Neural progenitor cell (in vitro differentiated cells): ENCODE measurements around the gene TAOK1. TPM values are rescaled to one million over a fixed set of nuclear protein-coding genes. Genes with fewer than 3 reads are reported as not detected.
A peak's percentile ranks its signal among the peaks of the same experiment; 100 is the strongest.

Source experiments
- DNase-seq: peaks from one replicate; pipeline ENCODE4 v3.0.0-alpha.2; 2016; ENCODE audit warnings: low spot score
- H2AFZ ChIP-seq: fragments of 200-600 bp; sonication (generic); replicated peaks from 2 replicates; pipeline ENCODE4 v1.6.1; 2016; ENCODE audit warnings: antibody characterized with exemption
- H3F3A ChIP-seq: fragments of 200-600 bp; sonication (generic); 2 replicates; pipeline ENCODE4 v1.6.1; 2016; ENCODE audit warnings: antibody characterized with exemption, low read depth
- H3K27ac ChIP-seq: fragments of 200-600 bp; sonication (generic); 2 replicates; pipeline ENCODE4 v1.5.1; 2016; ENCODE audit warnings: mild to moderate bottlenecking
- H3K27me3 ChIP-seq: fragments of 200-600 bp; sonication (generic); 2 replicates; pipeline ENCODE4 v1.6.1; 2016; ENCODE audit warnings: mild to moderate bottlenecking, moderate library complexity
- H3K36me3 ChIP-seq: fragments of 200-600 bp; sonication (generic); 2 replicates; pipeline ENCODE4 v1.5.1; 2016
- H3K4me1 ChIP-seq: fragments of 200-600 bp; sonication (generic); 2 replicates; pipeline ENCODE4 v1.6.1; 2016; ENCODE audit warnings: mixed run types
- H3K4me2 ChIP-seq: fragments of 200-600 bp; sonication (generic); 2 replicates; pipeline ENCODE4 v1.6.1; 2016
- H3K4me3 ChIP-seq: fragments of 200-600 bp; sonication (generic); 2 replicates; pipeline ENCODE4 v1.5.1; 2016
- H3K79me2 ChIP-seq: fragments of 200-600 bp; sonication (generic); 2 replicates; pipeline ENCODE4 v1.6.1; 2016; ENCODE audit warnings: low read depth
- H3K9ac ChIP-seq: fragments of 200-600 bp; sonication (generic); 2 replicates; pipeline ENCODE4 v1.6.1; 2016
- H3K9me3 ChIP-seq: fragments of 200-600 bp; sonication (generic); 2 replicates; pipeline ENCODE4 v1.5.1; 2016; ENCODE audit warnings: low read depth
- H4K20me1 ChIP-seq: fragments of 200-600 bp; sonication (generic); 2 replicates; pipeline ENCODE4 v1.6.1; 2016; ENCODE audit warnings: low read depth
- H3K27ac Mint-ChIP-seq: 3 replicates; pipeline ENCODE4 v1.8.0; 2021; ENCODE audit warnings: mixed read lengths
- H3K27me3 Mint-ChIP-seq: 2 replicates; pipeline ENCODE4 v1.8.0; 2022; ENCODE audit warnings: low read depth, mild to moderate bottlenecking, inconsistent platforms, moderate library complexity, mixed read lengths; ENCODE audit not compliant: insufficient read depth
- H3K36me3 Mint-ChIP-seq: 3 replicates; pipeline ENCODE4 v1.8.0; 2021; ENCODE audit warnings: mixed read lengths
- H3K4me1 Mint-ChIP-seq: 3 replicates; pipeline ENCODE4 v1.8.0; 2021; ENCODE audit warnings: mixed read lengths
- H3K4me3 Mint-ChIP-seq: 3 replicates; pipeline ENCODE4 v1.8.0; 2021; ENCODE audit warnings: mild to moderate bottlenecking, moderate library complexity, mixed read lengths
- H3K9me3 Mint-ChIP-seq: 3 replicates; pipeline ENCODE4 v1.8.0; 2020; ENCODE audit warnings: mixed read lengths
- EZH2 ChIP-seq: fragments of 200-600 bp; sonication (generic); IDR thresholded peaks from 2 replicates; pipeline ENCODE4 v1.6.1; 2017; ENCODE audit warnings: antibody characterized with exemption, mild to moderate bottlenecking, moderate library complexity
- EZH2phosphoT487 ChIP-seq: fragments of 200-600 bp; sonication (generic); IDR thresholded peaks from 2 replicates; pipeline ENCODE4 v1.6.1; 2017; ENCODE audit warnings: antibody characterized with exemption
- total RNA-seq: library from RNA; depleted of rRNA; stranded (reverse); fragments of >200 nt; gene quantifications from 2 replicates; pipeline ENCODE4 v1.2.3, GENCODE V29; 2015; ENCODE audit warnings: low replicate concordance
- TF ChIP-seq, protein P1 (sequence below): fragments of 200-600 bp; sonication (generic); IDR thresholded peaks from 2 replicates; pipeline ENCODE4 v1.5.1; 2017; ENCODE audit warnings: antibody characterized with exemption, mild to moderate bottlenecking

TAOK1 gene
- total RNA-seq, 1 donor from 2014 or later = 125 TPM

GRCh38 chr17:29359777-29360176 is 30.4 kb upstream of the TAOK1 start:
- Histone ChIP-seq H2AFZ (no peak overlapping the region), H3K36me3 (no peaks in the 10 kb centered on the region), H3F3A (peaks cover 5% of the 10 kb centered on the region), H3K9ac (no peak overlapping the region), H4K20me1 (no peaks in the 10 kb centered on the region), H3K4me1 (no peaks in the 10 kb centered on the region), H3K27me3 (no peaks in the 10 kb centered on the region), H3K79me2 (no peaks in the 10 kb centered on the region), H3K27ac (no peak overlapping the region), H3K4me3 (no peak overlapping the region), H3K9me3 (no peaks in the 10 kb centered on the region), H3K4me2 (no peak overlapping the region)
- Mint-ChIP-seq H3K4me3 (no peak overlapping the region), H3K4me1 (no peaks in the 10 kb centered on the region), H3K27ac (no peak overlapping the region), H3K36me3 (no peaks in the 10 kb centered on the region), H3K27me3 (no peaks in the 10 kb centered on the region), H3K9me3 (no peaks in the 10 kb centered on the region)
- TF ChIP-seq EZH2 = no peak
- no peak for TF ChIP-seq EZH2phosphoT487
- TF ChIP-seq, protein P1, sequence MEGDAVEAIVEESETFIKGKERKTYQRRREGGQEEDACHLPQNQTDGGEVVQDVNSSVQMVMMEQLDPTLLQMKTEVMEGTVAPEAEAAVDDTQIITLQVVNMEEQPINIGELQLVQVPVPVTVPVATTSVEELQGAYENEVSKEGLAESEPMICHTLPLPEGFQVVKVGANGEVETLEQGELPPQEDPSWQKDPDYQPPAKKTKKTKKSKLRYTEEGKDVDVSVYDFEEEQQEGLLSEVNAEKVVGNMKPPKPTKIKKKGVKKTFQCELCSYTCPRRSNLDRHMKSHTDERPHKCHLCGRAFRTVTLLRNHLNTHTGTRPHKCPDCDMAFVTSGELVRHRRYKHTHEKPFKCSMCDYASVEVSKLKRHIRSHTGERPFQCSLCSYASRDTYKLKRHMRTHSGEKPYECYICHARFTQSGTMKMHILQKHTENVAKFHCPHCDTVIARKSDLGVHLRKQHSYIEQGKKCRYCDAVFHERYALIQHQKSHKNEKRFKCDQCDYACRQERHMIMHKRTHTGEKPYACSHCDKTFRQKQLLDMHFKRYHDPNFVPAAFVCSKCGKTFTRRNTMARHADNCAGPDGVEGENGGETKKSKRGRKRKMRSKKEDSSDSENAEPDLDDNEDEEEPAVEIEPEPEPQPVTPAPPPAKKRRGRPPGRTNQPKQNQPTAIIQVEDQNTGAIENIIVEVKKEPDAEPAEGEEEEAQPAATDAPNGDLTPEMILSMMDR = no peak
- no peak for DNase-seq

DNA sequence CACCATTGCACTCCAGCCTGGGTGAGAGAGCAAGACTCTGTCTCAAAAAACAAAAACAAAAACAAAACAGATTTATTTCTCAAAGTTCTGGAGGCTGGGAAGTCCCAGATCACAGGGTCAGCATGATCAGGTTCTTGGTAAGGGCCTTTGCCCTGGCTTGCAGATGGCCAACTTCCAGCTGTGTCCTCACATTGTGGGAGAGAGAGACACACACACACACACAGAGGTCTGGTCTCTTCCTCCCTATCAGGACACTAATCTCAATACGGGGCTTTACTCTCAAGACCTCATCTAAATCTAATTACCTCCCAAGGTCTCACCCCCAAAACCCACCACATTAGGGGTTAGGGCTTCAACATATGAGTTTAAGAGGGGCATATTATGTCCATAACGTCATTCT is 26.4 kb upstream of the TAOK1 start:
- peaks cover 8% of the 10 kb centered on the region for H3K4me1 Mint-ChIP-seq
- no peaks in the 10 kb centered on the region for H3K9me3 ChIP-seq
- no peaks in the 10 kb centered on the region for H3K79me2 ChIP-seq
- no peak overlapping the region for H3K27ac ChIP-seq
- no peak overlapping the region for H3K4me2 ChIP-seq
- peak overlapping the region; percentile 17 for H3K27ac Mint-ChIP-seq
- no peak for DNase-seq
- no peaks in the 10 kb centered on the region for H4K20me1 ChIP-seq
- H3K36me3 ChIP-seq = no peaks in the 10 kb centered on the region
- H3K4me3 Mint-ChIP-seq = no peak overlapping the region
- H3F3A ChIP-seq = no peaks in the 10 kb centered on the region
- no peaks in the 10 kb centered on the region for H3K9me3 Mint-ChIP-seq
- no peak overlapping the region for H2AFZ ChIP-seq
- H3K27me3 ChIP-seq = no peaks in the 10 kb centered on the region
- TF ChIP-seq EZH2 = no peak
- TF ChIP-seq EZH2phosphoT487 = no peak
- no peak overlapping the region for H3K9ac ChIP-seq
- no peaks in the 10 kb centered on the region for H3K36me3 Mint-ChIP-seq
- peaks cover 5% of the 10 kb centered on the region for H3K4me1 ChIP-seq
- H3K4me3 ChIP-seq = no peak overlapping the region
- peaks cover 3% of the 10 kb centered on the region for H3K27me3 Mint-ChIP-seq

DNA sequence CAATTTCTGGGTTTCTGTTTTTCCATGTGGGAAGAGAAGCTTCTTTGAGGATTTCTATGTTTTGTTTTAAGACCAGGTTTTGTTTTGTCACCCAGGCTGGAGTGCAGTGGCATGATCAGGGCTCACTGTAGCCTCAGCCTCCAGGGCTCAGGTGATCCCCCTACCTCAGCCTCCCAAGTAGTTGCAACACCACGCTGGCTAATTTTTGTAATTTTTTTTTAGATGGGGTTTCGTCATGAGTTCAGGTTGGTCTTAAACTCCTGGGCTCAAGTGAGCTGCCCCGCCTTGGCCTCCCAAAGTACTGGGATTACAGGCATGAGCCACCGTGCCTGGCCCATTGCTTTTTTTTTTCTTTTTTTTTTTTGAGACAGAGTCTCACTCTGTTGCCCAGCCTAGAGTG is 25.5 kb upstream of the TAOK1 start:
- Histone ChIP-seq H3K36me3 (no peaks in the 10 kb centered on the region), H3K4me2 (no peak overlapping the region), H4K20me1 (no peaks in the 10 kb centered on the region), H3K9ac (no peak overlapping the region), H2AFZ (no peak overlapping the region), H3K4me3 (no peak overlapping the region), H3K27me3 (no peaks in the 10 kb centered on the region), H3K9me3 (no peaks in the 10 kb centered on the region), H3K27ac (no peak overlapping the region), H3F3A (peaks cover 8% of the 10 kb centered on the region), H3K79me2 (no peaks in the 10 kb centered on the region), H3K4me1 (peaks cover 13% of the 10 kb centered on the region)
- no peak for DNase-seq
- Mint-ChIP-seq H3K36me3 (no peaks in the 10 kb centered on the region), H3K27ac (no peak overlapping the region), H3K9me3 (no peaks in the 10 kb centered on the region), H3K4me3 (no peak overlapping the region), H3K4me1 (peaks cover 8% of the 10 kb centered on the region), H3K27me3 (peaks cover 3% of the 10 kb centered on the region)
- TF ChIP-seq EZH2phosphoT487 (no peak), EZH2 (no peak)
- TF ChIP-seq, protein P1 = no peak

- H3K9me3 Mint-ChIP-seq = no peaks in the 10 kb centered on the region
- Histone ChIP-seq H3K4me1 (peaks cover 17% of the 10 kb centered on the region), H3K27ac (no peak overlapping the region), H3K9ac (no peak overlapping the region), H3K27me3 (no peaks in the 10 kb centered on the region), H3K9me3 (no peaks in the 10 kb centered on the region), H3K4me3 (no peak overlapping the region), H4K20me1 (no peaks in the 10 kb centered on the region), H3F3A (peaks cover 17% of the 10 kb centered on the region), H3K36me3 (no peaks in the 10 kb centered on the region), H2AFZ (no peak overlapping the region), H3K79me2 (no peaks in the 10 kb centered on the region), H3K4me2 (no peak overlapping the region)
- H3K36me3 Mint-ChIP-seq = no peaks in the 10 kb centered on the region
- DNase-seq = no peak
- no peak for TF ChIP-seq EZH2phosphoT487
- no peak overlapping the region for H3K4me3 Mint-ChIP-seq
- H3K27ac Mint-ChIP-seq = peak overlapping the region; percentile 60
- H3K4me1 Mint-ChIP-seq = peaks cover 12% of the 10 kb centered on the region
- peaks cover 3% of the 10 kb centered on the region for H3K27me3 Mint-ChIP-seq
Observed at GRCh38 chr17:29368161-29368560, 22.0 kb upstream of the TAOK1 start.
